ENCODE results near the gene SH3GL3.

Gene SH3GL3

DNA sequence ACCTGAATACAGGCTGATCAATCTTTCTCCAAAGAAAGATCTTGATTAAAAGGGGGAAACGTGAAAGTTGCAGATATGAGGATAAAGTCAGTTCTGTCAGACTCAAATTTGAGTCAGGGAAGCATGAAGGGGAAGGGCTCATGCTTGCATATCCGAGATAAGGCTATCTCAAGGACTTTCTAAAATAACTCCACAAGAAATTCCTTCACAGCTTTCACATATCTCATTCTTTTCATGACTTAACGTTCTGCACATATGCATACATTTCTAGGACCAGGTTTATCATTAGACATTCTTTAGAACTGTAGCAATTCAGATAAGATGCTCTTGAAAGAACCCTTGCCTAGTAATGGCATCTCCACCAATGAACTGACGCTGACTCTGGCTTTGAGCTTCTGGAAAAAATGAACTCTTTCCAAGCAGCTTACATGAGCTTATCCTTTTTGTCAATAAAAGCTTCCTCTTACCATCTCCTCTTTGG, 15.9 kb downstream of the SH3GL3 start:
- peak; percentile 29 for DNase-seq

DNA sequence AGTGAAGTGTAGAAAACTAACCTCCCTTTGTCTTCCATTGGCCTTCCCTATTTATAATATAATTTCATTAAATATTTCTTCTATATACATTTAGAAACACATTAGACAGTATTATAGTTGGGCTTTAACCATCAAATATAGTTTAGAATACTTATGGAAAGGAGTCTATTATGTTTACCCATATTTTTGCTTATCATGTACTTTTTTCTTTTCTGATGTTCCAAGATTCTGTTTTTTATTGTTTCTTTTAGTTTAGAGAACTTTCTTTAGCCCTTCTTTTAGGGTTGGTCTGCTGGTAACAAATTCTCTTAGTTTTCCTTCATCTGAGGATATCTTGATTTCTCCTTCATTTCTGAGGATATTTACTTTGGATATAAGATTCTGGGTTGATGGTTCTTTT, 23.7 kb downstream of the SH3GL3 start:
- DNase-seq = no peak

GRCh38 chr15:83471307-83471866, 24.2 kb downstream of the SH3GL3 start:
- DNase-seq = no peak

- no peak for DNase-seq
These were observed 25.0 kb downstream of the SH3GL3 start for GRCh38 chr15:83472151-83472550.

DNA sequence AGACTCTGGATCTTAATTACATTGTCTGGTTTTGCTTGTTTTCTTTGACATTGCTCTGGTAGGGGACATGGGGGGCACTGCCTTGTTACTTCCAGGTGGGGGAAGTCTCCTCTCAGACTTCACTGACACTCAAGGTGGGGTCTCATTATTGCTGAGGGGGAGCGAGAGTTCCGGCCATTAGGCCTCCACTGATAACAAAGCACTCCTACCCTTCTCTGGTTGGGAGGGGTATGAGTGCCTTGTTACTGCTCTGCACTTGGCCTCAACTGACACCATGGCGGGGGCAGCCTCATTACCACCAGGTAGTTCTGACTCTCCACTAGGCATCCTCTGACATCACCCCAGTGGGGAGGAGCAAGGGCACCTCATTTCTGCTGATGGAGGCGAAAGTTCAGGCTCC, 25.7 kb downstream of the SH3GL3 start:
- no peak for DNase-seq

- peak; percentile 67 for DNase-seq
These were observed 27.4 kb downstream of the SH3GL3 start for GRCh38 chr15:83474578-83474977.

DNA sequence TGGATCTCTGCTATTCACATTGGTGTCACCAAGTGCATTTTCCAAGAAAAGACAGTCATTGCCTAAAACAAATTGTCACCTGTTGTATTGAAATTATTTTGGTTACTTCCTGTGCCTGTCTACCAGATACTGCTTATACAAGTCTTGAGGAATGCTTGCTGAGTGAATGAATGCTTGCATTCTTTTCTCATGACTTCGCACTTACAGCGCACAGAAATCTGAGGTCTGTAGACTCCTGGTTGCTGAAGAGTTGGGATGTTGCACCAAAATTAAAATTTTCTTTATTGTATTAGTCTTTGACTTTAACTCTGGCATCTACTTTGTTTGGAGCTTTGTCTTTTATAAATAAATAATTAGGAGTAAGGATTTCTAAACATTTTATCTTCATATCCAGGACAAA, 28.4 kb downstream of the SH3GL3 start:
- no peak for DNase-seq

- DNase-seq = no peak
These were observed 28.9 kb downstream of the SH3GL3 start for GRCh38 chr15:83476066-83476465.

DNA sequence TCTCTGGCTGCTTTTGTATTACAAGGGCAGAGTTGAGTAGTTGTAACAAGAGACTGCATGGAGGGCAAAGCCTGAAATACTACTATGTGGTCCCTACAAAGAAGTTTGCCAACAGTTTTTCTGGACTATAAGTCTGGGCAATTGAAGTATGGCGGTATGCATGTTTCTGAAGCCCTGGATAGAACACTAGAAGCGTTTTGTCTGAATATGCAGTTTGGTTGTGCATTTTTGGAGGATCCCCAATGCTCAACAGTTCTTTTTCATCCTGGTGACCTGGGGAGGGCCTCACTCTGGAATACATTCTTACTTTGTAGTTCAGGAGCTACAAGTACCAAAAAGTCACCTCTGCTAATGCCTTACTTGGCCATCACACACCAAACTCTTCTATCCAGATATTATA, 29.6 kb downstream of the SH3GL3 start:
- no peak for DNase-seq

- no peak for DNase-seq
These were observed 30.1 kb downstream of the SH3GL3 start for GRCh38 chr15:83477172-83477807.

DNA sequence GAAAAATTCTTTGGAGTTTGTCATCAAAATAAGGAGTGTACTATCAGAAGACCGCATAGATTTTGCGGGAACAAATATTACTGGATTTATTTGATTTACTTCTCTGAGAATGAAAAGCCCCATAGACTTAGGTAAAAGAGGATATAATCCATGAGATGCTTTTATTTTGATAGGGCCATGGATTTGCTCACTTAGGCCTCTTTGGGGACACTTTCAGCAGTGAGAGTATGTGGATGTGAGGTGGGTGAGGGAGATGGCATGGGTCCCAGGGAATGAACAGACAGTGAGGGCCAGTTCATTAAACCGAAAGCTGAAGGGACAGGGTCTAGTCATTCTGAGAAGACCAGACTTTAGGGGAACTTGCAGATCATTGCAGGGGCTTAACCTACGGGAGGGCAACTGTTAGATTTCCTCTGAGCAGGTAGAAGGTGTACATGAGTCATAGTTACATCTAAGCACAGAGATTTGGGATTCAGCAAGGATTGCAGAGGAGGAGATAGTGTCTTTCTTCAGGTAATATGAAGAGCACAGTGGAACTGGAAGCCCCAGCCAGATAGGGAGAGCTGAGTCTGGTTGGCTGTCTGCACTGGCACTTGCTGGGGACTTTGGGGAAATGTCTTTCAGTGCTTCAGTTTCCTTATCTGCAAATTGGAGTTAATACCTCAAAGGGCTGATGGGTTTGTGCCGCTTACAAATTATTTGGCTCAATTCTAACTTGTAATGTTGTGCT, 30.8 kb downstream of the SH3GL3 start:
- DNase-seq = no peak

DNA sequence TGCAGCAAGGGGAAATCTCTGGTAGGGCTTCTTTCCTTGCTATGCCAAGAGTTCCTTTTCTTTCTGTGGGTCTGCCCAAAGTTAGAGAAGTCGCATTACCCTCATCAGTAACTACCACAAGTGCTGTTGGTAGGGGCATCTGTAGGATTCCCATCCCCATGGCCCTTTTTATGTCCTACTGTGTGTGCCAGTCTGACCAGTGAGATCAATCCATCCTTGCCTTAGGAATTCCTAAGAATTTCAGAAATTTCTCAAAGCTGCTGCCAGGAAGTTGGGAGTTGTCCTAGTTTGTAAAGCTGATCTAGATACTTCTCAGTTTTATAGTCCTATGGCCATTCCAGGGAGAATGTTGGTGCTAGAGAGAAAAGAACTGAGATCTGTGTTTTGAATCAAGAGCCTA, 36.5 kb downstream of the SH3GL3 start:
- no peak for DNase-seq

DNA sequence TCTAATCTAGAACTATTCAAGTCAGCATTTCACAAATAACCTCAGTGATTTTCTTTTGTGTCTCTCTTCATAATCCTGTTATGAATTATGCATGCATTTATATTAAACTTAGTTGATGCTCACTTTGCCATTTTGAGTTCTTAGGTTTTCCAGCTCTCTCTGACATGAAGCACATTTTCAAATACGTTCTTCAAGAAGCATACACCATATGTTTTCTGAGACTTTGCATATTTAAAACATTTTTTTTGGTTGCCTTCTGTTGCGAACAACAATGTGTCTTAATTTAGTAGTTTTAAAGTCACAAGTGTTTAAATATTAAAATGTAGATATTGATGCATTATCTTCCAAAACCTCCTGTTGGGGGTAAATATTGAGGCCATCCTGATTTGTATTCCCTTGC, 37.5 kb downstream of the SH3GL3 start:
- no peak for DNase-seq

DNA sequence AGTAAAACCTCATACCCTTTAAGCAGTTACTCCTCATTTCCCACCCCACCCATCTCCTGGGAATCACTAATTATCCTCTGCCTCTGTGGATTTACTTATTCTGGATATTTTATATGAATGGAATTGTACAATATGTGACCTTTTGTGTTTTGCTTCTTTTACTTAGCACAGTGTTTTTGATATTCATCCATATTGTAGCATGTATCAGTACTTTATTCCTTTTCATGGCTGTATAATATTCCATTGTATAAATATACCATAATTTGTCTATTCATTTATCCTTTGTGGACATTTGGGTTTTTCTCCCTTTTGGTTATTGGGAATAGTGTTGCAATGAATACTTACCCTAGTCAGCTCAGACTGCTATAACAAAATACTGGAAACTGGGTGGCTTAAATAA, 39.2 kb downstream of the SH3GL3 start:
- DNase-seq = no peak

DNA sequence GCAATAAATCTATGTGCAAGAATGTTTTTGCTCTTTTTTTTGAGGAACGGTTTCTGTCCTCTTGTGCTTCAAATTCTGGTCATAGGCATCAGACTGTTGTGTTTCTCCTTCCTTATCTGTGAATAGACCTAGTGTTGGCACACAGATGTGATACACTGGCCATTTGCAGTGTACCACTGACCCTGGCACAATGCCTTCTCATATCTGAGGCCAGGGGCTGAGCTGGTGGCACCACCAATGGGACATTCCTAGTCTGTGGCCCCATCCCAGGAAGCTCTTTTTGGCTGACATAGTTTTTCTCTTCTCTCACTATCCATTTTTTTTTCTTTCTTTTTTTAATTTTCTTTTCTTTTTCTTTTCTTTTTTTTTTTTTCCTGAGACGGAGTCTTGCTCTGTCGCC, 40.4 kb downstream of the SH3GL3 start:
- DNase-seq = no peak

DNA sequence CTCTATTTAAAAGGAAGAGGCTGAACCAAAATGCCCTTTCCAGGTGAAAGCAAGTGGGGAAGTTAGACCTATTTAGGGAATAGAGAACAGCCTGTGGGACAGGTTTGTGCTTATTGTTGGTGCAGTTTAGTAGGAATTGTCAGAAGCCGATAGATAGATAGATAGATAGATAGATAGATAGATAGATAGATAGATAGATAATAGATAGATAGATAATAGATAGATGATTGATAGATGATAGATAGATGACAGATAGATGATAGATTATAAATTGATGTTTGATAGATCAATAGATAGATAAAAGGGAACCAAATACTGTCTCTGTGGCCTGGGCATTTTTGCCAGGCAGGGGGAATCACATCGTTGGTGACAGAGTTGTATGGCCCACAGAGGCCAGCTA, 42.5 kb downstream of the SH3GL3 start:
- no peak for DNase-seq

DNA sequence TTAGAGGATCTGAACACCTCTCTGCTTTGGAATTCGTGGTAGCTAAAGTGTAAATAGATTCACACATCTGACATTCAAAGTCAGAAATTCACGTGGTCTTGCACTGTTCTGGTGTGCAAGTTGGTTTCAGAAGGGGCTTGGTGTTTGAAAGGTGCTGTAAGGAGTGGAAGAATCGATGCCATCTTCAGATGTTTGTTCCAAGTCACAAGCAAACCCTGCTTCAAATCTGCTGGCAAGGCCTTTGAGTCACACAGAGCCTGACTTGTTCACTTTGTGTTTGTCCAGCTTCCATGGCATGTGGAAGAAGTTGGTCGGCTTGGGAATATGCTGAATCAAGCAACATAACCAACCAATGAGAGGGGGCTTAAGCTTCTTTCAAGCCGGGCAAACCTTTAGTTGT, 44.3 kb downstream of the SH3GL3 start:
- no peak for DNase-seq

- DNase-seq = no peak
These were observed 49.6 kb downstream of the SH3GL3 start for GRCh38 chr15:83496766-83497165.

DNA sequence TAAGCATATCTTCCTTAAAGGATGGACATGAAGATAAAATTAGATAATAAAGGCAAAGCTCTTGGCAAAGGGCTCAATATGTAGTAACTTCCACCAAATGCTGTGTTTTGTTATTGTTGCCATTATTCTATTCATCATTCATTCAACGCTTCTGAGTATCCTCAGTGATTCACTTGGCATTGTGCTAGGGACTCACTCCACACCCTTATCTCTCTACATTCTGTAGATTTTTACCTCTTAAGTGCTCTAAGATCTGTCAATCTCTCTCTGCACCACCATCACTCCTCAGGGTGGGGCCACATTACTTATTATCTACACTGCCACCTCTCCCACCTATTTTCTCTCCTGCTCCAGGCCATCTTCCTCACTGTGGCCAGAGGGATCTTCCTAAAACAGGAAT, 51.2 kb downstream of the SH3GL3 start:
- no peak for DNase-seq

GRCh38 chr15:83498801-83499200, 51.7 kb downstream of the SH3GL3 start:
- no peak for DNase-seq

DNA sequence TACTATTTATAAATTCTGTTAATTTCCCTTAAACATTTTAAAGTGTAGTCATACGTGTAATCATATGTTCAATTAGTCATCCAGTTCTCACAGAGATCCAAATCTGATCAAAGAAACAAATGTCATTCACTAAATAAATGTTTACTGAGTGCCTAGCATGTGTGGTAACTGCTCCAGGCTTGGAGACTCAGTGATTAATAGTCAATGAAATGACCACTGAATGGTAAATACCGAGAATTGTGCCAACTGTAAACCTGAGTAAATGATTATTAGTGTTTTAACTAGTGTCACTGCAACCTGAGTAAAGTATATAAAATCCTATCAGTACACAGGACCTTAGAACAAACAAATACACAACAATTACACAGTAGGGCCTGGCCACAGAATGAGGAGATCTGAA, 52.3 kb downstream of the SH3GL3 start:
- no peak for DNase-seq

DNA sequence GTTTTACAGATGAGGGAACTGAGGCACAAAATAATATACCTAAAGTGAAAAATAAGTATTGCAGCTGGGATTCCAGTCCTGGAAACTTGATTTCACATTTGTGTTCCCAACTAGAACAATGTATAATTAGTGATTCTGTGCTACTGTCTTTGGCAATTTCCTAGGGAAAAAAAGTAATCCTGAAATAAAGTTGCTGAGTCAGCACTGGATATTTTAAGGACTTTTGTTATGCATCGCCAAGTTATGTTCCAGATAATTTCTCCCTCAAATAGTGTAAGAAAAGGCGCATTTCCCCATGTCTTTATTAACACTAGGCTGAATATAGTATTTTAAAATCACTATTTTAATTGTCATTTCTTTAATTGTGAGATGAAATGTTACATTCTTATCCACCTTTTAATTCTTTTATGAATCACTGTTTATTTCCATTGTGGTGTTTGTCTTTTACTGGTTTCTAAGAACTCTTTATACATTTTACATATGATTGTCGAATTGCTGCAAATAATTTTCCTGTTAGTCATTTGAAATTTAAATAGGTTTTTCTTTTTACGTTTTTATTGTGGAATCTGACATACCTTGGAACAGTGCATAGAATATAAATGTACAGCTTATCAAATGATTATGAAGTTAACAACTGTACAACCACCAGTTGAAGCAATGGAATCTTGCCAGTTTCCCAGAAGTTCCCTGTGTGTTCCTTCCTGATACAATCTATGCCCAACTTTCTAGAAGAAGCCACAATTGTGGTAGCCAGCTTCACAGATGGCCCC, 56.6 kb downstream of the SH3GL3 start:
- DNase-seq = no peak

DNA sequence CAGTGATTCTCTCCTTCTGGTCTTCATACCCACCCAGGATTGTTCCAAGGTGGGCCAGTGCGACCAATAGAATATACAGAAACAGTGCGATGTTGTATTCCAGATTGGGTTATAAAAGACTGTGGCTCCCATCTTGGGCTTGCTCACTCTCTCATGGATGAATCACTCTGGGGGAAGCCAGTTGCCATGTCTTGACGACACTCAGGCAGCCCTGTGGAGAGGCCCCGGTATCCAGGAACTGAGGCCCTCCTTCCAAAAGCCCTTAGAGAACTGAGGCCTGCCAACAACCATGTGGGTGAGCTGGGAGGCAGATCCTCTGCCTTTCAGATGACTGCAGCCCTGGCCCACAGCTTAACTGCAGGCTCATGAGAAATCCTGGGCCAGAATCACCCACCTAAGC, 57.2 kb downstream of the SH3GL3 start:
- DNase-seq = no peak

DNA sequence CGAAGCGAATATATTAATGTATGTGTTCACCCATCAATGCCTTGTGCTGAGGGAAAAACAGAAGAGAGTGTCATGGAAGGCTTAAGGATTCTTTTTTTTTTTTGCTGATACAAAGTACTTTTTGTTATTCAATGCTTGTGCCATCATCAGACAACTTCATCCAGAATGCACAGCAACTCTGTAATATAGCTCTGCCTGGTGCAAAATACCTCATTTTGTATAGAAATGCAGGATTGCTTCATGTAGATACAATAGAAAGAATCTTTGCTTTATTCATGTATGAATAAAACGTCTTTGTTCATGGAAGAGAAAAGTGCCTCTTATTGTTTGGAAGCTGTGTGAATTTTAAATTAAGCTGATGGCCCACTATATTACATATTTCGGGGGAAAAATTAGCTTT, 62.9 kb downstream of the SH3GL3 start:
- no peak for DNase-seq
